GM12874 (cell line): Measurements from ENCODE around the gene KLHL11.

Experiments used
- TF ChIP-seq, protein P1 (sequence below): IDR thresholded peaks from 2 replicates; pipeline ENCODE4 v1.5.1; 2011; ENCODE audit warnings: low read depth, mild to moderate bottlenecking, control low read depth, low read length, moderate library complexity; ENCODE audit not compliant: insufficient read depth

KLHL11 gene

DNA sequence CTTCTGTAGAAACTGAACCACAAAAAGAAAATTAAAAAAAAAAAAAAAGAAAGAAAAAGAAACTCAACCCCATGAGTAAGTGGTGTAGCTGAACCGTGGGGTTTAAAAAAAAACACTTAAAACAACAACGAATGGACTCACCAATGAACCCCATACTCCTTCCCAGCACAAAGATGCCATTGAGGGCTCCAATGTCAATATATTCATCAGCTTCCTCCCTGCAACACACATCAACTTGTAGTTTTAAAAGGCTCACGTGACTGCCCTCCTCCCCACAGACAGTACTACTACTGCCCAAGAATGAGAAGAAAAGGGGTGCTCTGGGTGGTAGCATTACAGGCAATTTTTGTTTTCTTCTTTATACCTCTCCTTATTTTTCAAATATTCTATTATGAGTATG lies 3.3 kb upstream of the KLHL11 start:
- TF ChIP-seq, protein P1, sequence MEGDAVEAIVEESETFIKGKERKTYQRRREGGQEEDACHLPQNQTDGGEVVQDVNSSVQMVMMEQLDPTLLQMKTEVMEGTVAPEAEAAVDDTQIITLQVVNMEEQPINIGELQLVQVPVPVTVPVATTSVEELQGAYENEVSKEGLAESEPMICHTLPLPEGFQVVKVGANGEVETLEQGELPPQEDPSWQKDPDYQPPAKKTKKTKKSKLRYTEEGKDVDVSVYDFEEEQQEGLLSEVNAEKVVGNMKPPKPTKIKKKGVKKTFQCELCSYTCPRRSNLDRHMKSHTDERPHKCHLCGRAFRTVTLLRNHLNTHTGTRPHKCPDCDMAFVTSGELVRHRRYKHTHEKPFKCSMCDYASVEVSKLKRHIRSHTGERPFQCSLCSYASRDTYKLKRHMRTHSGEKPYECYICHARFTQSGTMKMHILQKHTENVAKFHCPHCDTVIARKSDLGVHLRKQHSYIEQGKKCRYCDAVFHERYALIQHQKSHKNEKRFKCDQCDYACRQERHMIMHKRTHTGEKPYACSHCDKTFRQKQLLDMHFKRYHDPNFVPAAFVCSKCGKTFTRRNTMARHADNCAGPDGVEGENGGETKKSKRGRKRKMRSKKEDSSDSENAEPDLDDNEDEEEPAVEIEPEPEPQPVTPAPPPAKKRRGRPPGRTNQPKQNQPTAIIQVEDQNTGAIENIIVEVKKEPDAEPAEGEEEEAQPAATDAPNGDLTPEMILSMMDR = no peak

DNA sequence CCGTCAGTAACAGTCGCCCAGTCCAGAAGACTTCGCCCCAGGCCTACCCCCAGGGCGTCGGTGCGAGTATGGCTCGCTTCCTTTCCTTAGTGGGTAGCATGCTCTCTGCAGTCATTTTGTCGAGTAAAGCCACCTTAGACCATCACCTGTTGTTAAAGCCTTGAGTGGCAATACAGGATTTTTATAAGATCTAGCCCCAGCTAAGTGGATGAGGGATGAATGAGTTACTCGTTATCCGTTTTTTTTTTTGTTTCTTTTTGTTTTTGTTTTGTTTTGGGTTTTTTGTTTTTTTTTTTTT lies 322 bp upstream of the KLHL11 start:
- TF ChIP-seq, protein P1 = no peak

DNA sequence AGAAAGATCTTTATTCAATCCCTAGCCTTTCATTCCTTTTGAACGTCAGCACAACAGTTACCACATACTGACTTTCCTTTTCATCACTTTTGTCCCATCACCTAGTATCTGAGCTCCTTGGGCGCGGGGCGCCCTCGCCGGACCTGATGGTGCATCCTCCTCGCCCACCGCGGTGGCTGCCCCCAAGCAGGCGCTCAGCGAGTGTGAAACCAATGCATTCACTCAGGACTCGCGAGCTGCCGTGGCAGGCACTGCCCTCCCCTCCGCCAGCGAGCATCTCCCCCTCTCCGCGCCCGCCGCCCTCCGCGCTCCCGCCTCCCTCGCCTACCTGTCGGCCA lies 756 bp downstream of the KLHL11 start:
- TF ChIP-seq, protein P1 = no peak

DNA sequence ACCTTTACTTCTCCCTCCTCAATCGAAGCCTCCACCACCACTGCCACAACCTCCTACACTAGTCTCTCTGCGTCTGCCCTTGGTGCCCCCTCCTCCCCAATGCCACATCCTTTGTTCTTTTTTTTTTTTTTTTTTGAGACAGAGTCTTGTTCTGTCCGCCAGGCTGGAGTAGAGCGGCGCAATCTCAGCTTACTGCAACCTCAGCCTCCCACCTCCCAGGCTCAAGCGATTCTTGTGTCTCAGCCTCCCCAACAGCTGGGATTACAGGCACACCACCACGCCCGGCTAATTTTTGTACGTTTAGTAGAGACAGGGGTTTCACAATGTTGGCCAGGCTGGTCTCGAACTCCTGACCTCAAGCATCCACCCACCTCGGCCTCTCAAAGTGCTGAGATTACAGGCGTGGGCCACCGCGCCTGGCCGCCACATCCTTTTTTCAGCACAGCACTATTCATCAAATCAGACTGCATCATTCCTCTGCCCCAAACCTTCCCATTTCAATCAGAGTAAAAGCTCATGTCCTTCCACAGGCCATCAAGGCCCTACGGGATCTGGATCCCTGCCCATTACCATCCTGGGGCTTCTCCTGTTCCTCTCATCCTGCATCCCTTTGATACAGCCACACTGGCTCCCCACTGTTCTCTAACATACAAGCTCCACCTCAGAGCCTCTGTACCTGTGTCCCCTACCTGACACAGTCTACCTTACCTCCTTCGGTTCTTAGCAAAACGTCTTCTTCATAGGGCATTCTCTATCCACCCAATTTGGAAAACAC lies 2.0 kb downstream of the KLHL11 start:
- TF ChIP-seq, protein P1 = no peak

DNA sequence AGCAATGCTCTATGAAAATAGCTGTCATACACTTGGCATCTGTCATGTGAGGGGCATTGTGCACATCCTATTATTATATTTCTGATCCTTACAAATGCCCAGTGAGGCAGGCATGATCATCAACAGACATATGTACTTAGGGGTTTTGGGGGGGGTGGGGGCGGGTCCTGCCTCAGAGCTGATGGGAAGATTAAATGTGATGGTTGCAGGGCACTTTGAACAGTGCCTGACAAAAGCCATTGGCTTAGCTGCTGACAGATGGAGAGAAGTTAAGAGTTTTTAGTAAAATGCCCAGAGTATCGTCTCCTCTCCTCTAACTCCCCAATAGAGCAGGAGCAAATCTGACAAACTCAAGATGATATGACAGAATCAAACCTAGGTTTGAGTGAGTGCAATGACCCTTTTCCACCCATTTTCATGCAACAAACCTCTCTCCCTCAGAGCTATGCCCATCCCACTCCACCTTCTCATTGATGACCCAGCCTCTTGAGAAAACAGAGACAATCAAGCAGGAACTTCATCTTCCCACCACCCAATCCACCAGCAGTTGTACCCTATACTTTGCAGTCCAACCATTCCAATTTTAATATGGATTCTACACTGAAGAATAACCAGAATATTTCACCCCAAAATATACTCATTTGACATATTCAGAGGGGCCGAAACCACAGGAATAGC lies 4.8 kb downstream of the KLHL11 start:
- TF ChIP-seq, protein P1 = no peak

DNA sequence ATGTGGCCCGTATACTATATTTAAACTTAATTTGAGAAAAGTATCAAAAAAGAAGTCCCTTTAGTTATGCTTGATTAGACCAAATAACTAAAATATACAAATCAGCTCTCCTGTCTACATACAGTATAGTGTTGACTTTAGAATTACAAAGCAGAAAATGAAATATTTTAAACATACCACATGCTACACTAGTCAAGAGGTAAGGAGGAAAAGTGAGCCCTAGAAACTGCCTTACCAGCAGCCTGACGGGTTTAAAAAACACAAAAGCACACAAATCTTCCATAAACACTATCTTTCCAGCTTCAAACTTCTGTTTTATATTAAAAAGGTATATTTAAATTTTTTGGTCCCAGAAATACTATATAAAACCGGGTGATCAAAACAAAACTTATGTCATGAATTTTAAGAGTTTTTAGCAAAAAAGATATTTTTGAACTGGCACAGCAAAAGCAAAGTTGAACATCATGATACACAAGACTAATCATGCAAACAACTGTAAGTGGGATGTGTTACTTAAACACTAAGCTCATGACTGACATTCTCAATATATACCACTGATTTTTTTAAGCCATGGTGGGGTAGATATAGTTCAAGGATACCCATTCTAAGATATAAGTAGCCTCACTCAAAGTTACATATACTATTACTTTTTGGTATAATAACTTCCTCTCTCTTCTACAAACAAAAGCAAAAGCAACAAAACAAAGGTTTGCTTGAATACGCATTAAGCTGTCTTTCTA lies 15.8 kb downstream of the KLHL11 start:
- TF ChIP-seq, protein P1 = no peak

DNA sequence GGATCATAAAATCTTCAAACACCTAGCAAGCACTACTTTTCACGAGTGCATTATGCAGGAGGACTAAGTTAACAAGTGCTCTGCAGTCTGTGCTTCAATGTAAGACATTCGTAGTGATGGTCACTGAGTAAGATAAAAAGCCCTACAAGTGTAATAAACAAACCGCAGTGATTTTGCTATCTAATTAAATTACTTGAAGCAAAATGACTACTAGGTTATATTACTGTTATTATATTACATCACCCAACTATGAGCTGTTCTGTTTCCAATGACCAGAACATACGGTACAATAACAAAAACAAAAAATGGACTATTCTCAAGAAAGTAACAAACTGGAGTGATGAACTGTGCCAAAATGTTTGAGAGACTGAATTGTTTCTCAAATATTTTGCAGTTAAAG lies 16.4 kb downstream of the KLHL11 start:
- TF ChIP-seq, protein P1 = no peak
